GM21576 (cell line): ENCODE measurements around the gene PHGDH.
"Not testable (repeated sequence)": the region's sequence is repeated elsewhere in the genome, so short reads cannot be mapped to it uniquely, and the experiment has no call there.

Experiments used
- ATAC-seq: cut with Tn5 transposase; IDR thresholded peaks from one replicate; pipeline ENCODE4 v1.9.1; 2021; ENCODE audit warnings: mild to moderate bottlenecking, moderate library complexity; ENCODE audit not compliant: unreplicated experiment

The PHGDH gene

GRCh38 chr1:119786046-119786445, 74.3 kb downstream of the PHGDH start:
- not testable (repeated sequence) for ATAC-seq

- ATAC-seq = not testable (repeated sequence)
Measured at GRCh38 chr1:119786473-119787050, 74.8 kb downstream of the PHGDH start.

- no peak for ATAC-seq
Measured at GRCh38 chr1:119787776-119788175, 76.0 kb downstream of the PHGDH start.

GRCh38 chr1:119790451-119791198, 78.9 kb downstream of the PHGDH start:
- ATAC-seq = no peak

- no peak for ATAC-seq
Measured at GRCh38 chr1:119791377-119791776, 79.6 kb downstream of the PHGDH start.
